NCI-H510A (cell line): ENCODE results near the gene TDRKH.

Experiments used
- DNase-seq: peaks from one replicate; lab custom pipeline; 2025; lab: John Stamatoyannopoulos, UW

Gene TDRKH, protein sequence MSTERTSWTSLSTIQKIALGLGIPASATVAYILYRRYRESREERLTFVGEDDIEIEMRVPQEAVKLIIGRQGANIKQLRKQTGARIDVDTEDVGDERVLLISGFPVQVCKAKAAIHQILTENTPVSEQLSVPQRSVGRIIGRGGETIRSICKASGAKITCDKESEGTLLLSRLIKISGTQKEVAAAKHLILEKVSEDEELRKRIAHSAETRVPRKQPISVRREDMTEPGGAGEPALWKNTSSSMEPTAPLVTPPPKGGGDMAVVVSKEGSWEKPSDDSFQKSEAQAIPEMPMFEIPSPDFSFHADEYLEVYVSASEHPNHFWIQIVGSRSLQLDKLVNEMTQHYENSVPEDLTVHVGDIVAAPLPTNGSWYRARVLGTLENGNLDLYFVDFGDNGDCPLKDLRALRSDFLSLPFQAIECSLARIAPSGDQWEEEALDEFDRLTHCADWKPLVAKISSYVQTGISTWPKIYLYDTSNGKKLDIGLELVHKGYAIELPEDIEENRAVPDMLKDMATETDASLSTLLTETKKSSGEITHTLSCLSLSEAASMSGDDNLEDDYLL

DNA sequence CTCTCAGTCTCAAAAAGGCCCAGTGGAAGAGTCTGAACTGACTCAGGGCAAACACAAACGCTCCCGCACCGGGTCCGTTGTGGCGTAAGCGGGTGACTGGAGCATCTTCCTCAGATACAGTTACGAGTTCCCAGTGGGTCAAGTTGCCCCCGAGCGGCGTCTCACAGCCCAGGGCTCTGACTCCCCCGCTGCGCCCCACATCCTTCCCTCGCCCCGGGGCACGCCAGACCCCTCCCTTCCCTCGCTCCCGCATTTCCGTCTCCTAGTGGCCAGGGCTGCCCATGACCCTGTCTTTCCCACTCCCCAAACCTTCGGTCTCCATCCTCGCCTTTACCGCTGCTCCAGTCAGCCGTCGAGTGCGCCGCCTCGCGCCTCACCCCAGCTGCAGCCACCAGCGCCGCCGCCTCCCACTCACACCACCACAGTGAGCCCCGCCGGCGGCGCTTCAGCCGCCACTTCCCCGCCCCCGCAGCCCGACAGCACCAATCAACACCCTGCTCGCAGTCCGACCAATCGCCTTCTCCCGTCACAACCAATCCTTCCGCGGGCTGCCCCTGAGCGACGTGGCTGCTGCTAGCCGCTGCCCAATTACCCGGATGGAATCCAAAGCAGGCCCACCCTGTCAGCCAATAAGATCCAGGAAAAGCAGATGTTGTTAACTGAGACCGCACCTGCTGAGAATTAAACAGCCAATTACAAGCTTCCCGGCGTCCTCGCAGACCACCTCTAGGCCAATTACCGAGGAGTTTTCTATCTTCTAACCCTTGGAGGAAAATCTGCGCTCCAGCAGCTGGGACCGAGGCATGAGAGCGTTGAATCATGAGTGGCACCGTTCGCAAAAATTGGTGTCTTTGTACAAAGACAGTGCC lies at the start of gene TDRKH:
Gene TDRKH, minus strand, starts transcription at position 430 of the 869 bp plus-strand sequence. CDS start 7,478 bp downstream, outside the sequence.
- peak; percentile 98 for DNase-seq

DNA sequence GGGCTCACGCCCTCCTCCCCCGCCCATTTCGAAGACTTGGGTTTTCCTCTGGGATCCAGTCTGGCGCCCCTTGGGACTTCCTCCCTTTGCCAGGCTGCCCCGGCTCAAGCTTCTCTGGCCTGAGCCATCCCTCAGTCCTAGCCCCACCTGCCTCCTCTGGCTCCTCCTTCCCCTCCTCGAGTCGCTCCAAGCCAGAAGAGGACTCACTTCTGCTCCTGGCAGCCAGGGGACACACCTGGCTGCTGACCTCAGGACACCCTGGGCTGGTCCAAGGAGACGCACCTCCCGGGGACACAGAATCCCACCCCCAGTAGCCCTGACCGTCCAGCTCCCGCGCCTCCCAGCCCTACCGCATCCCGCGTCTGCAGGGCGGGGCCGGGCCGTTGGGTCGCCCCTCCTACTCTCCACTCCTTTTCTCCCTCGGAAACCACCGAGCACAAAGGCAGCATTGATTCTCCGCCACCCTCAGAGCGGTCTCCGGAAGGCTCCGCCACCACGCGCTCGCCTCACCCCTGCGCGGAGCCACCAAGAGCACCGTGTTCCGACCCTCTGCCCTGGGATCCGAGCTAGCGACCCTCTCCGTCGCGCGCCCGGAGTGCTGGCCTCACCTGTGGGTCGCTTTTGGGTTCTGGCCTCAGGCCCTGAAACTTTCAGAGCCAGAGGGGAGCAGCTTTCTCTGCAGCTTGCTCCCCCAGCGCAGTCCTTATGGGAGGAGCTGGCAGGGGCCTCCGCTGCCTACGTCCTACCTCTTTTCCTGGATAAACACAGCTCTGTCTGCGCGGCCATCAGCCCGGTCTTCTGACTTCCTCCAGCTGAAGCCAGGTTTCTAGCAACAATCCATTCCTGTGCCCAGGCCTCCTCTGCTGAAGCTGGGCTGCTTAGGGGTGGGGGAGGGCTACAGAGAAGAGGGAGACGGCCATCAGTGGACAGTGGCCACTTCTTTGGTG lies 49.4 kb upstream of the TDRKH start, which contains the start of gene C2CD4D:
Gene C2CD4D, minus strand, starts transcription at position 364 of the 947 bp plus-strand sequence. CDS start 831 bp downstream, outside the sequence.
- DNase-seq, result peak; percentile 78

DNA sequence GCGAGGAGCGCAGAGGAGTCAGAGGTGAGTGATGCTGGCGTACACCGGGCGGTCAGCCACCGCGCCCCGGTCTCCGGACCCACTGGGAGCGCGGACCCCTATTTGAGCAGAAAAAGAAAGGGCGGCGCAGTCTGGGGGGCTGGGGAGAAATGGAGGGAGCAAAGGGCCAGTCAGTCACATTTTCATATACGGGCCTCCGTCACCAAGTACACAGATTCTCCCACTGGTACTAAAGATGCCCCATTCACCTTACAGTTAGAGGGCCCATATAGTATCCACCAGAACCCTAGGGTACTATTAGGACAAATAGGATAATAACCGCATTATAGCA lies 48.7 kb upstream of the TDRKH start:
- DNase-seq, result no peak

DNA sequence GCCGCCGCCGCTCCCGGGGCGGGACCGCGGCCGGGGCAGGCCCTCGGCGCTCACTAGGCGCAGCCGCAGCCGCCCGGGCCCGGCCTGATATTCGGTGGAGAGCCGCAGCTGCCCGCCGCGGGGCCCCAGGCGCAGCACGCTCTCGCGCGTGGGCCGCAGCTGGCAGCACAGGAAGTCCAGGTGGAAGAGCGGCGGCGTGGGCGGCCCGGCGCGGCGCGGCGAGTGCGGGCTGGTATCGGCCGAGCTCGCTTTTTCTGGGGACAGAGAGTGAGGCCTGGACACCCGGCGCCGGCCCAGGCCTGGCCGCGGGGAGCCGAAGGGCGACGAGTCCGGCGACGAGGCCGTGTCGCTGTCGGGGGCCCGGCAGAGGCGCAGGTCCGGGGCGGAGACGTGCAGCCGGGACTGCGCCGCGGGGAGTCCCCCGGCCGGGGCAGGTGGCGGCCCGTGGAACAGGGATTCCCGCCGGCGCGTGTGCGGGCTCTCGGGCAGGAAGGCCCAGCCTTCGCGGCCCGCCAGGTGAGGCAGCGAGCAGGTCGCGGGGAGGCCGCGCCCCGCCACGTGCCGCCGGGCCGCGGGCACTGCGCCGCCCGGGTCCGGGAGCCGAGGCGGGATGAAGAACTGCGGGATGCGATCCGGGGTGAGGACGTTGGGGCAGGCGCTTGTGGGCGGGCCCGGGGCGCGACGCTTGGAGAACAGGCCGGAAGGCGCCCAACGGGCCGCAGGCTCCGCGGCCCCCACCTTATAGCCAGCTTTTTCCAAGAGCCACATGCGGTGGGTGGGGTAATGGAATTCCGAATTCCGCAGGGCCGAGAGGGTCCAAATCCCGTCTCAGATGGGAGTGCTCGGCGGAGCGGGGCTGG lies 48.2 kb upstream of the TDRKH start:
- DNase-seq, result no peak

DNA sequence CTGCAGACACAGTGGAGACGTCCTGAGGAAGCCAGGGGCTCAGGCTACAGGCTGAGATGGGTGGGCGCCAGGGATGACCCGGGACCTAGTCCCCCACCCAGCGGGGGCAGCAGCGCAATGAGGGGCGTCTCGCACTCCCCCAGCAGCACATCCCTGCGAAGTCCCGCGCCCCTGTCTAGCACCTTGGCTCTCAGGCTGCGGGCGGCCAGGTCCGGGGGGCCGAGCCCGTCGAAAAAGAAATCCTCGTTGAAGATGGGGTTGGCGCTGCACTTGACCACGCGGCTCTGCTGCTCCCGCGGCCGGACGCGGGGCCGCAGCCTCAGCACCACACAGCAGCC lies 47.6 kb upstream of the TDRKH start:
- no peak for DNase-seq

DNA sequence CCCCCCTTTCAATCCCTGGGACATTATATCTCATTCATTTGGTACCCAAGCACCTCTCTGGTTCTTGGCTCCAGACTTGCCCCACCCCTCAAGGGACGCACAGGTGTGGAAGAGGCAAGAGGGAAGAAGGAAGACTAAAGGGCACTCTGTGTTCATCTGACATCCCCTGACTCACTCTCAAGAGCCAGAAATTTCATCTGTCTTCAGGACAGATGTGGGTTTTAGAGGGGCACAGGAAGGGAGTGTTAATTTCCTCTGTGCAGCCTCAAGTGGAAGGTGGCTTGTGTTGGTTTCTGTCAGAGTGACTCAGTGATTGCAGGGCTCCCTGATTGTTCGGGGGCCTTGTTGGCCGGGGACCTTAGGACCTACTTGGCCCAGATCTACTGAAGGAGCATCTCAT lies 46.9 kb upstream of the TDRKH start:
- DNase-seq, result no peak

DNA sequence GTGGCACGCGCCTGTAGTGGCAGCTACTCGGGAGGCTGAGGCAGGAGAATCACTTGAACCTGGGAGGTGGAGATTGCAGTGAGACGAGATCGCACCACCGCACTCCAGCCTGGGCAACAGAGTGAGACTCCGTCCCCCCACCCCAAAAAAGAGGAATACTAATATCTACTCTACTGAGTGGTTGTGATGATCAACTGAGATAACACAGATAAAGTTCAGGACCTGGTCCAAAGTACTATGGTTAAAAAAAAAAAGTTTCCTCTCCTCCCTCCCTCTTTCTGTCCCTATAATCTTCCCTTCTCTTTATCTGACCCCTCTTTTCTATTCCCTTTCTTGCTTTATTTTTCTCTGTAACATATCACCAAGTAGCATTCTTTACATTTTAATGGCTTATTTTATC lies 45.3 kb upstream of the TDRKH start:
- DNase-seq, result no peak

DNA sequence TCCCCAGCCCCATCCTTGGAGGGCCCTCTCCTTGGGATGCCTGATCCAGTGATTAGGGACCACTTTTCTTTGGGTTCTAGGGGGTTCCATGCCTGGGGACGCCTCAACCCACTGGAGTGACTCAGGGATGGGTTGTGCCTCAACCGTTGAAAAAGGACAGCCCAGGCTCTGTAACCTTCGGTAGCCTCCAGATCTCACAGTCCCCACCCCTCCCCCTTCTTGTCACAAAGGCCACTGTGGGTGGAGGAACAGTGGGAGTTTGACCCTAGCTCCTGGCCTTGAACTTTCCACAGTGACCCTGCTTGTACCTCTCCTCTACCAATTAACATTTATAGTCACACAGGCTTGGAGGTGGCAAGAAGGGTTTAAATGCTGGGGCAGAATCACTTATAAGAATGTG lies 43.9 kb upstream of the TDRKH start:
- no peak for DNase-seq

DNA sequence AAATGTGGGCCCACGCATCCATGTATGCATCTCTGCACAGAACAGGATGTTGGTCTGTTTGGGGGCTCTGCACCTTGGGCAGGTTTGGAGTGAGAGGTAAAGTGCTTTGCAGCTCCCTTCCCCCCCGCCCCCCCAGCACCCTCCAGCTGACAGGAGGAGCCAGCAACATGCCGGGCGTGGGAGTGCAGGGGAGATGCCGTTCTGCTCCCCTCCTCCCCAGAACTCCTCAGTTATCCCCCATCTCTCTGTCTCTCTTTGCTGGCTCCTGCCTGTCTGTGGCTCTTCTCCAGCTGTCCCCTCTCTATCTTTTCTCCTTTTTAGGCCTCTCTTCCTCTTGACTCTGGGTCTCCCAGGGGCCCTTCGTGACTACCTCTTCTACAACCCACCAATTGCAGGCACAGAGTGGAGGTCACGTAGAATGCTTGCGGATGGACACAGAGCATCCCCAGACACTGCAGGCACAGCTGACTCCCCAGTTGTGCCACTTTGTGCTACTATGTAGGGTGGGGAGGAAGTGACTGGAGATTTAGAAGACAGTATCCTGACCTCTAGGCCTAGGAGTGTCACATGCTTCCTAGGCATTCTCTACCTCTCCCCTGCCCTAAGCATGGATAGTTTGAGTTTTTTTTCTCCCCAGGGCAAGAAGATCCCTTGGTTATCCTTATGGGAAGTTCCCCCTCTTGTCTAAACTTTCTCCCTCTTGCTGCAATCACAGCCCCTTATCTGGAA lies 43.0 kb upstream of the TDRKH start:
- DNase-seq, result no peak

DNA sequence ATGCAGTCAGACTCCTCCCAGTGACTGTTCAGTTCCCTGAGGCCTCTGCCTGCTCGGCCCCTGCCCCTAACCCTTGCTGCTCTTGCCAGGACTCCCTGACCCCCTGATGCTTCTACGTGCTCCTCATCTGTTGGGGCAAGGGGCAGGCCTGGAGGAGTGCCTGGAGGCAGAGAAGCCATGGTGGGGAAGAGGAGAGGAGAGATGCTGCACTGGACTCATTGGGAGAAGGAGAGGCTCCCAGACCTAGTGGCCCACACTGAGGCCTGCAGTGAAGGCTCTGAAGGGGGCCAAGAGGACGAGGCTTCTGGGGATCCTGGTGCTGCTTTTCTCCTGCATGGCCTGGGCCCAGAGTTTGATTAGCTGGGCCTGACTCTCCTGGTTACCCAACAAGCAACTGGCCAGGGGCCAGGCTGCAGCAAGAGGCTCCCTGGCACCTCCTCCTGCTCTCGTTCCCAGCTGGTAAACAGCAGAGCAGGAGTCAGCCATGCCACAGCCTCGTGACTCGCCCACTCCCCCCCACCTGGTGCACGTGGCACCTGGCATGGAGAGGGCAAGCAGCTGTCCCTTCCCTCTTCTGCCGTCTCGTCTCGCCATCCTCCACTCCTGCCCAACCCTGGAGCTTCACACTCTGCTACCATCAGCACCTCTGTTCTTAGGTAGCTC lies 42.1 kb upstream of the TDRKH start:
- DNase-seq, result peak; percentile 94

DNA sequence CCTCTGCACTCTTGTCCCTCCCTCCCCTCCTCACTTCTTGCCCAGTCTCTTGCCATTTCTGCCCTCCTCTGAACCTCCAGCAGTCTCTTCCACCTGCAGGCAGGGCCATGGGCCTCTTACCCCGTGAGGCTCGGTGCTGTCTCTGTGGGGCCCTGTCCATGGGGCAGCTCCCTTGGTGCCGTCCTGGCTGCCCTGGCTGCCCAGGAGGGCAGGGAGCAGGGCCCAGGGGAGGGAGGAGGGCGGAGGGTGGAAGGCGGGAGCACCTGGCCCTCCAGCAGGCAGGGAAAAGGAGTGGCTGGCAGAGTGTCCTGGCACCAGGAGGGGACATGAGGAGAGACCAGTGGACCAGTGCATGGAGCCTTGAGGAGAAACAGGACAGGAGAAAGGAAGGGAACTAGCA lies 41.3 kb upstream of the TDRKH start, which contains the start of gene RORC:
Gene RORC, minus strand, starts transcription at position 198 of the 400 bp plus-strand sequence. Its CDS starts 38 bp downstream, at position 160.
- DNase-seq, result peak; percentile 51

DNA sequence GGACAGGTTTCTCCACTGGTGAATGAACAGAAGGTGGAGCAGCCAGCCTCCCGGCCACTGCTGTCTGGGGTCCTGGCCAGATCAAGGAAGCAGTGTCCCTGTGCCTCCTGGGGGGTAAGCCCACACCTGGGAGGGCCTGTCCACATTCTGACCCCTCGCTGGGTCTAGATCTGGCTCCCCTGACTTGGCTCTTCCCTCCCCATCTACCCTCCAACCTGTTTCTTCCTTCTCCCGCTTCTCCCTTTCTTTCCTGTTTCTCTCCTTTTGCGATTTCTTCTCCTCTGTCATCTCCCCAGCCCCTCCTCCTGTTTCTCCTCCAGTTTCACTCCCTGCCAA lies 40.9 kb upstream of the TDRKH start:
- DNase-seq, result no peak

DNA sequence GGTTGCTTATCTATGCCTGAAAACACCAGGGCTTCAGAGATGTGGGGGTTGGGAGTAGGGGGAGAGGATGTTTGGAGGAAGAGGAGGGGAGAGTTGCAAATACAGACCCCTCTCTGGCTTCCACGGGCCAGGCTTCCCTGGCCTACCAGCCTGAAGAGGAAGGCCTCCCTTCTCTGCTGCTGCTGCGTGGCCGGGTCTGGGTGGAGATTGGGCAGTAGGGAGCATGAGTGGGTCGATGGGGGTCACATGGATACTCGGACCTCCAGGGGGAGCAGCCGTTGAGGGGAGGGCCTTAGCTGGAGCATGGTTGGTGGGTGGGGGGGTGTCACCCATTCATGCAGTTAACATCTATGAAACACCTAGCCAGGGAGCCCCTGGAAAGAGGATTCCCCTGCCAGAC lies 39.8 kb upstream of the TDRKH start:
- DNase-seq, result no peak

DNA sequence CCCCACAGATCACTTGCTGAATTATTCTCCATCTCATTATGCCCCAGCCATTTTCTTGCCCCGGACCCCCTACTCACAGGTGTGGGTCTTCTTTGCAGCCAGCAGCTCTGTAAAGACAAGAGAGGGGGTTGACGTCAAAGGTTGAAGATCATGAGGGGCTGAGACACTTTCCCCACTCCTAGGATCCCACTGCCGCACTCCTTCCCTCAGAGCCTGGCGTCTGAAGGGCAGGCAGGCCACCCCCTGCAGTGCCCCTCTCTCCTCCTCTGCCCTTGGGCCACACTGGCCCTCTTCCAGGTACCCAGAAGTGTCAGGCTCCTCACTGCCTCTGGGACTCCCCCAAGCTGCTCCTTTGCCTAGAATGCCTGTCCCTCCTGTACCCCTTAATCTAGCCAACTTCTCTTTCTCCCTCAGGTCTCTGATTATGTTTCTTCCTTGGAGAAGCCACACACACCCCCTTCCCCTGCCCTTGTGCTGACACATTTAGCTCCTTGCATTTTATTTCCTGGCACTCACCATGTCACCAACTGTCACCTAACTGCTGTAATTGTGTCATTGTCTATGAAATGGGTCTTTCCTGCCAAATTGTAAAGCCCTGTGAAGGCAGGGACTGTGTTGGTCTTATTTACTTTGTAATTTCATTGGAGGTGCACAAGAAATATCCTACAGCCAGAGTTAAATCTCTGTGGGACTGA lies 39.2 kb upstream of the TDRKH start:
- no peak for DNase-seq

DNA sequence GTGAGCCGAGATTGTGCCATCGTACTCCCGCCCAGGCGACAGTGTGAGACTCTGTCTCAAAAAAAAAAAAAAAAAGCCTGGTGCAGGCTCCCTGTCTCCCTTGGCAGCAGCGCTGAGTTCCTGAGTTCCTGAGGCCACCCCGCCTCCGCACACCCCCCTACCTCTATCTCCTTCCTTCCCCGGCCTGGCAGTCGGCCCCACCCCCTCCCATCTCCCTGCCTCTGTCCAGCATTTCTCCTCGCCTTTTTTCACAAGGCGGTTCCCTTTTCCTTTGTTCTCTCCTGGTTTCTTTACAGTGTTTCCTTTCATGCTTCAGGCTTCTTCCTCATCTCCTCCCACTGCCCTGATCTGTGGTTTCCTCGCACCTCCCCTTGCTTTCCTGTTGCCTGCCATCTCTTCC lies 38.6 kb upstream of the TDRKH start:
- DNase-seq, result no peak

DNA sequence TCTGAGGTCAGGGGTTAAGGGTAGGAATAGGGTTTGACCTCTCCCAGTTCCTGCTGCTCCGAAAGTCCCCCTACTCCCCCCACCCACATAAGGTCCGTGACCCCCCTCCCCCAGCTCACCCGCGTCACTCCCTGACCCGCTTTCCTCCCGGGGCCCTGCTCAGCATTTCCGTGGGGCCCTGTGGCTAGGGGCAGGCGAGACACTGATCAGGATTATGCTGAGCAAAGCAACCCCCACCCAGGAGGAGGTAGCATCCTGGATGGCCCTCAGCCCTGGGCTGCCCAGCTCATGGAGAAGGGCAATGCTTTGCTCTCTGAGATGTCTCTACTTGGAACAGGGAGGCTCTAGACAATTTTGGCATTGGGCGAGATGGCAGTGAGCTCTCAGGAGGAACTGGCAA lies 37.6 kb upstream of the TDRKH start:
- DNase-seq, result no peak

DNA sequence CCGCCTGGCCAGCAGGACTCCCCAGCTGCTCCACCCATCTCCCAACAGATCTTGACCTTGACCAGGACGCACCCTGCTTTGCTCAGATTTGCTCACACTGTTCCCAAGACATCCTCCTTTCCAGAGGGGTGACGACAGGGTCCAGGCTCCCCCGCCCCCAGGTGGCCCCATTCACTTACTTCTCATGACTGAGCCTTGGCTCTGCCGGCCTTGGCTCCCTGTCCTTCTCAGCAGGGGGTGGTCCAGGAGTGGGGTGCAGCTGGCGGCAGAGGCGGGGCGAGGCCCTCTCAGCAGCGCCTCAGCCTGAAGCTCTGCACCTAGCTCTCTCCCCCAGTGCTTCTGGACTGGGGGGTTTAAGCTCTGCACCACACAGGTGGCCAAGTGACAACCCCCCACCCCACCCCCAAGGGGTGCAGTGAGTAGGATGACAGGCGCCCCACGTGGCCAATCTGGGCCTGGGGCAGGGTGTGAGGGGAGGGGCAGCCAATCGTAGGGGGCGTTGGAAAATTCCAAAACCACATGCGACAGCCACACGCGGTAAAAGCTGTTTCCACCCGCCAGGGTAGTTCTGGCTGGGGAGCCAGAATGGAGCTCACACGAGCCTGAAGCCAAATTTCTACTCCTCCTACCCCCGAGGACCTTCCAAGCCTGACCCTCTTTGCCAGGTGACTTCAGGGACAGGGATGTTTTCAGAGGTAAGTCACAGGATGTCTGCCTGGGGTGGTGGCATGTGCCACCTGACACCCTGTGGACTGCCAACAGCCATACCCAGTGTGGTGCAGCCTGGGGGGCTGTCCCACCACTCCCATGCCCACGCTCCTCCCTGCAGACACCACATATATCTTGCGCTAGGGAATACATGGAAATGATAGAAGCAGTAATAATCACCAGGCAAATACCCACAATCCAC lies 35.7 kb upstream of the TDRKH start:
- DNase-seq, result no peak

DNA sequence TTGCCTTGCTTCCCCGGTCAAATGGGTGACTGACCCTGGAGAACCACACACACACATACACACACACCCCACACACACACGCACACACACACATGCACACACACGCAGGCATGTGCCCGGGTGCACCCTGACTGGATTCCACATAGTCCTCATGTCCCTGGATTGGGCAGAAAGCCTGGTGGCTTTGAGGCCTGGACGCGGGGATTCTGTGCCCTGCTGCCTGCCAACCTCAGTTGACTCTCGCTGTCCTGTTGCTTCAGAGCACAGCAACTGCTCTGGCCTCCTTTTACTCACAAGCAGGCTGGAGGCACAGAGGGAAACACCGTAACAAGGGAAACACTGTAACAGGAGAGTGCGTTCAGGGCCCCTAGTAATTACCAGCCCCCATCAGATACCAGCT lies 34.9 kb upstream of the TDRKH start:
- no peak for DNase-seq
